ENCODE data around the gene CDC42BPG.
A peak's percentile ranks its signal among the peaks of the same experiment; 100 is the strongest.

CDC42BPG gene, protein sequence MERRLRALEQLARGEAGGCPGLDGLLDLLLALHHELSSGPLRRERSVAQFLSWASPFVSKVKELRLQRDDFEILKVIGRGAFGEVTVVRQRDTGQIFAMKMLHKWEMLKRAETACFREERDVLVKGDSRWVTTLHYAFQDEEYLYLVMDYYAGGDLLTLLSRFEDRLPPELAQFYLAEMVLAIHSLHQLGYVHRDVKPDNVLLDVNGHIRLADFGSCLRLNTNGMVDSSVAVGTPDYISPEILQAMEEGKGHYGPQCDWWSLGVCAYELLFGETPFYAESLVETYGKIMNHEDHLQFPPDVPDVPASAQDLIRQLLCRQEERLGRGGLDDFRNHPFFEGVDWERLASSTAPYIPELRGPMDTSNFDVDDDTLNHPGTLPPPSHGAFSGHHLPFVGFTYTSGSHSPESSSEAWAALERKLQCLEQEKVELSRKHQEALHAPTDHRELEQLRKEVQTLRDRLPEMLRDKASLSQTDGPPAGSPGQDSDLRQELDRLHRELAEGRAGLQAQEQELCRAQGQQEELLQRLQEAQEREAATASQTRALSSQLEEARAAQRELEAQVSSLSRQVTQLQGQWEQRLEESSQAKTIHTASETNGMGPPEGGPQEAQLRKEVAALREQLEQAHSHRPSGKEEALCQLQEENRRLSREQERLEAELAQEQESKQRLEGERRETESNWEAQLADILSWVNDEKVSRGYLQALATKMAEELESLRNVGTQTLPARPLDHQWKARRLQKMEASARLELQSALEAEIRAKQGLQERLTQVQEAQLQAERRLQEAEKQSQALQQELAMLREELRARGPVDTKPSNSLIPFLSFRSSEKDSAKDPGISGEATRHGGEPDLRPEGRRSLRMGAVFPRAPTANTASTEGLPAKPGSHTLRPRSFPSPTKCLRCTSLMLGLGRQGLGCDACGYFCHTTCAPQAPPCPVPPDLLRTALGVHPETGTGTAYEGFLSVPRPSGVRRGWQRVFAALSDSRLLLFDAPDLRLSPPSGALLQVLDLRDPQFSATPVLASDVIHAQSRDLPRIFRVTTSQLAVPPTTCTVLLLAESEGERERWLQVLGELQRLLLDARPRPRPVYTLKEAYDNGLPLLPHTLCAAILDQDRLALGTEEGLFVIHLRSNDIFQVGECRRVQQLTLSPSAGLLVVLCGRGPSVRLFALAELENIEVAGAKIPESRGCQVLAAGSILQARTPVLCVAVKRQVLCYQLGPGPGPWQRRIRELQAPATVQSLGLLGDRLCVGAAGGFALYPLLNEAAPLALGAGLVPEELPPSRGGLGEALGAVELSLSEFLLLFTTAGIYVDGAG (N-terminal part only)

DNA sequence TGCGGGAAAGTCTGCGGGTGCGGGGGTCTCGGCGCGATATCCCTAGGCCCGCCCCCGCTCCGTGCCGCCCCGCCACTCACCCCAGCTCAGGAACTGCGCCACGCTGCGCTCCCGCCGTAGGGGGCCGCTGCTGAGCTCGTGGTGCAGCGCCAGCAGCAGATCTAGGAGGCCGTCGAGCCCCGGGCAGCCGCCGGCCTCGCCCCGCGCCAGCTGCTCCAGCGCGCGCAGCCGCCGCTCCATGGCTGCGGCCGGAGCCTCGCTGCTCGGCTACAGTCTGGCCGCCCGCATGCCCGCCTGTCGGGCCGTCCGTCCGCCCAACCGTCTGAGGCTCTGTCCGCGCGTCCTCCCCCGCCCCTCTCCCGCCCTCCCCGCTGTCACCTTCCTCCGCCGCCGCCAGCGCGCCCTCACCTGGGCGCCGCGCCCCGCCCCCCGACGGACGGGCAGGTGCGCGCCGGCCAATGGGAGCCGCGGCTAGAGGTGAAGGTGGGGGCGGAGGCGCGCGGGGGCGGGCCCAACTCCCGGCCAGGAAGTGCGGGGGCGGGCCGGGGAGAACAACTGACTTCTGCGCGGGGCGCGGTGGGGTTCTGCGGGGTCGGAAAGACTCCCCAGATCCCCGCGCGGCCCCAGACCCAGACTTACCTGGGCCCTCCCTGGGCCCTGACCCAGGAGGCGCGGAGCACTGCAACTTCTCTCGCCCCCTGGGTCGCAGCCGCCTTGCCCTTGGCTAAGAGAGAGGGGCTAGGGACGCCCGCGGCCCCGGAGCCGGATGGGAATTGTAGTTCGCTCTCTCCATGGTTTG is at the start of gene CDC42BPG:
TSS of gene CDC42BPG (minus strand) at position 324 of the 799 bp plus-strand sequence. CDS start at position 240, 84 bp downstream.
- peak; percentile 55 for DNase-seq (ENCODE audit: low read depth)

DNA sequence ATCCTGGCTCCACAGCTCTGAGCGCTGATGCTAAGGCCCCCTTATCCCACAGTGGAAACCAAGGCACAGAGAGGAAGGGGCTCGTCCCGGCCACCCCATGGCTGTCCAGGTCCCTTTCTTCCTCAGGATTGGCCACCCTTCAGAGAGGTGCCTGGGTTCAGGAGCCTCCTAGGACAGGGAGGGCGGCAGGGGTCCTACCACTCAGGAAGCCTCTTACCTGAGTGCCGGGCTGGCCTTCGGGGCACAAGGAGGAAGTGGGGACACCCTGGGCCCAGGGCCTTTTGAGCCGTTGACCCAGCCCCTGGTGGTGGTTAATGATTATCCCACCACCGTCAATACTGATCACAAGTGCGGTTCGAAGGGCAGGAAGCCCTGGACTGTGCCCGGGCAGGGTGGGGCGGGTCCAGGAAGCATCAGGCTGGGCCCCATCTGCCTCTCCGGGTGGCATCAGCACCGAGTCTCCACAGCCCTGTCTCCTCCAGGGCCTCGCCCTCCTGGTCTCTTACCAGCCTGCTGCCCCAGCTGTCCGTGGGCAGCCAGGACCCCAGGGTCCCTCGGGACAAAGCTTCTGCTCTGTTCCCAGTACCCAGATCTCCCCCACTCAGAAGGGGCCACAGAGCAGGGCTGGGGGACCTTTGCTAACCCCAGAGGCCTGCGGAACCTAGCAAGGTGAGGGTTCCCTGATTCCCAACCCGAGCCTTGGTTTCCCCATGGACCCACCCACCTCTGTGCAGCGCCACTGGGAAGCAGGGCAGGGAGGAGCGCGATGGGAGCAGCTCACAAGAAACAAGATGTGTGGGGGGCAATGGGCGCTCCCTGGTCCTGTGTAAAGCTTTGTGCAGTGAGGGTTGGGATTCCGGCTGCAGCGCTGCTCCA is 49.0 kb upstream of the CDC42BPG start:
- no peak for DNase-seq (ENCODE audit: low read depth)

DNA sequence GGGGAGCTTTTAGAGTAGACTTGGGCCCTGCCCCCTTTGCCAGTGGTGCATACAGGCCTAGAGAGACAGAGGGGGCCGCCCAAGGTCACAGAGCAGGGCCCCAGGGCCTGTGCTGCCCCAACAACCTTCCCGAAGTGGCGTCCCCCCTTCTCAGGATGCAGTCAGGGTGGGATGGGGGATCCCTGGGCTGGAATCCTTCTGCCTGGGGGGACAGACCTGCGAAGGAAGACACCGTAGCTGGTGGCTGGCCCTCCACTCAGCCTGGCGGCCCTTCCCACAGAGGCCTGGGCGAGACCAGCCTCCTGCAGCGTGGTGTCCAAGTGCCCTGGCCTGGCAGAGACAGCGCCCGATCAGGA is 48.4 kb upstream of the CDC42BPG start:
- DNase-seq (ENCODE audit: low read depth): no peak

DNA sequence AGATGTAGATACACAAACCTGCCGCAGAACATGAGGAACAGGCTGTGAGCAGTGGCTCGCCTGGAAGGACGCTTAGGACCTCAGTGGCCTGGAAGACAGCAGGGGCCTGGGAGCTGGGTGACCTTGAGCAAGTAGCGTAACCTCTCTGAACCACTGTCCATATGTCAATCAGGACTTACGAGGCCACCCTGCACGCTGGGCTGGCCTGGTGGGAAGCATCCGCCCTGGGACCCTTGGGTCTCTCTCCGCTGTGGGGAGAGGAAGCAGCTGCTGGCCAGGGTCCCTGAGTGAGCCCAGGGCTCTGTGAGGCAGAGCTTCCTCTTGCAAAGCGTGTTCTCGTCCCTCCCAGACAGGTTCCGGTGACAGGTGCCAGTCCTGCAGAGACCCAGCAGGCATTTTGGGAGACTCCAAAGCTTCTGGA is 48.0 kb upstream of the CDC42BPG start:
- no peak for DNase-seq (ENCODE audit: low read depth)

DNA sequence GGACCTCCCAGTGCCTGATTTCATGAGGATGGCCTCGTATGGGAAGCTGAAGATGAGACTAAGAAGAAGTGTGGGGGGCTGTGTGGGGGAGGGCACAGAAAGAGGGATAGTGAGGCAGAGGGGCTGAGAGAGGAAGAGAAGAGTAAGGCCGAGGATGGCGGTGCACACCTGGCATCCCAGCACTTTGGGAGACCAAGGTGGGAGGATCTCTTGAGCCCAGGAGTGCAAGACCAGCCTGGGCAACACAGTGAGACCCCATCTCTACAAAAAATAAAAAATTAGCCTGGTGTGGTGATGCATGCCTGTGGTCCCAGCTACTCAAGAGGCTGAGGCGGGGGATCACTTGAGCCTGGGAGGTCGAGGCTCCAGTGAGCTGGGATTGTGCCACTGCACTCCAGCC is 47.4 kb upstream of the CDC42BPG start:
- no peak for DNase-seq (ENCODE audit: low read depth)

DNA sequence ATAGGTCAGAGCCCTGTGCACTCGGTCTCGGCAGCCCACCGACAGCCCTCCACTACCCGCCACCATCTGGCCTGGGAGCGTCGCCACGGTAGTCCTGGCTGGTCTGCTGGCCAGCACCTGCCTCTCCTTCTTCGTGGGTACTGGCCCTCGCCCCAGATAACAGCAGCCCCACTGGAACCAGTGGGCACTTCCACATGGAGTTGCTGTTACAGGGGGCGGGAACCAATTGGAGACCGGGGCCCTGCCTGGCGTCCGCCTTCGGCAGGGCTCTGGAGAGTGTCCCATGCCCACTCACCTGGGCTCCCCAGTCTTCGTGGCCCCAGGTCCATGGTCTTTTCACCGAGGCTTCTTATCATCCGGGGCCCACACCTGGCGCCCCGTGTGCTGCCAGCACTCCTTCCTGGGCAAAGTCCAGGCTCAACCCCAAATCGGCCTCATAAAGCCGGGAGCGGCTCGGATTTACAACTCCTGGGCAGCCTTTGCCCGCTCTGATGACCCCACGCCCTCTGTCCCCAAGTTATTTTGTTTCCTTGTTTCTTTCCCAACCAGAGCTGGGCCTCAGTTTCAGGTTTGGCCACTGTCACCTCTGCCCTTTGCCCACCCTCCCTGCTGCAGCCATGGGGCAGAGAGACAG is 46.9 kb upstream of the CDC42BPG start:
- no peak for DNase-seq (ENCODE audit: low read depth)

DNA sequence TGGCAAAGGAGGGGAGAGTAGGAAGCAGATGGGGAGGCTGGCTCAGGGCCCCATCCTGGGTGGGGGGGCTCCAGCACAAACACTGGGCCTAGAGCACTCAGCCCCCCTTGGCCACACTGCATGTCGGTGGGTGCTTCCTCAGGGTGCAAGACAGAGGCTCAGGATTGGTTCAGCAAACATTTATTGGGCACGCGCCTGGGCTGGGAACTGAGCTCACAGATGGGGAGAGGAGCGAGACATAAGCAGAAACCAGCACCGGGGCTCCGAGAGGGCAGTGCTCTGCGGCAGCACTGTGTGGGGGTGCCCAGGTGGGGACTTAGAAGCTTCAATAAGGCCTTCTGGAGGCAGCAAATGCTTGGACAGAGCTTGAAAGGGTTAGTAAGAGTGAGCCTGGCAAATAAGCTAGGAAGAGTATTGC is 46.1 kb upstream of the CDC42BPG start:
- no peak for DNase-seq (ENCODE audit: low read depth)

DNA sequence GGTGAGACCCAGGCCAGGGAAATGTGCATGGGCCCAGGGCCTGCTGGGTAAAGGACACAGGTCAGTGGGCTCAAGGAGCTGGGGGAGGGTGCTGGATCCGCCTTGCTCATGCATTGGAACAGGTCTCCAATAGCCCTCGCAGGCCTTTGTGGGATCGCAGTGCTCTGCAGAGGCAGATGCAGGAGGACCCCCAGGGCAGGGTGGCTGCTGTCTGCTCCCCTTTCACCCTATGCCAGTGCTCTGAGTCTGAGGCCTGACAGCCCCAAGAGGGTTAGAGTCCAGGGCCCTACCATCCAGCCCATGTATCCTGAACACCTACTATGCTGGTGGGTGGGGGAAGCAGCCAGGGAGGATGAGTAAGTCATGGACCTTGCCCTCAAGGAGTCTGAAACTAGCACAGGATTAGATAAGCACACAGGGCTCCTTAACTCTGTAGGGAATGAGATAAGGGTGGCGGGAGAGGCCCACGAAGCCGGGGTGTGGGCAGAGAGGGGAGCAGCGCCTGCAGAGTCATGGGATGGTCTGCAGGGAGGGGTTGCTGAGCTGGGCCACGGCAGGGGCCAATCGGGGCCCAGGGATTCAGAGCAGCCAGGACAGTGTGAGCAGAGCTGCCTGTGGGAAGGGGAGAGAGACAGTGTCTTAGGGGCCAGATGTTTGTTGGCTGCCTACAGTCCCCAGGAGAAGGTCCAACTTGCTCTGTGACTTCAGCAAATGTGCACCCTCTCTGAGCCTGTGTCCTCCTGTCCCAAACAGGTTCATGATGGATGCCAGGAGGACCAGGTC is 44.5 kb upstream of the CDC42BPG start:
- DNase-seq (ENCODE audit: low read depth): no peak

DNA sequence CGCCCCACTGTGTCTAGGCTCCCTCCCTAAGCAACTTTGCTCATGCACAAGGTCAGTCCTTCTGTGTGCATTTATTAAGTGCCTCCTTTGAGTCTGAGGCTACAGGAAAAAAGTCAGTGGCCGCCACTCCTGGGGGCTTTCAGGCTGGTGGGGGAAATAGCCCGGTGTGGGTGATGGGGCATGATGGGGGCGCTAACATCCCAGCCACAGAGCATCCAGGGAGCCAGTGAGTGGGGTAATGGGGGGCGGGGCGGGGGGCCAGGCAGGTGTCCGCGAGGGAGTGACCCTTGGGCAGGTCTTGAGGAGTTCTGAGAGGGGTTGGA is 43.9 kb upstream of the CDC42BPG start:
- DNase-seq (ENCODE audit: low read depth): no peak

DNA sequence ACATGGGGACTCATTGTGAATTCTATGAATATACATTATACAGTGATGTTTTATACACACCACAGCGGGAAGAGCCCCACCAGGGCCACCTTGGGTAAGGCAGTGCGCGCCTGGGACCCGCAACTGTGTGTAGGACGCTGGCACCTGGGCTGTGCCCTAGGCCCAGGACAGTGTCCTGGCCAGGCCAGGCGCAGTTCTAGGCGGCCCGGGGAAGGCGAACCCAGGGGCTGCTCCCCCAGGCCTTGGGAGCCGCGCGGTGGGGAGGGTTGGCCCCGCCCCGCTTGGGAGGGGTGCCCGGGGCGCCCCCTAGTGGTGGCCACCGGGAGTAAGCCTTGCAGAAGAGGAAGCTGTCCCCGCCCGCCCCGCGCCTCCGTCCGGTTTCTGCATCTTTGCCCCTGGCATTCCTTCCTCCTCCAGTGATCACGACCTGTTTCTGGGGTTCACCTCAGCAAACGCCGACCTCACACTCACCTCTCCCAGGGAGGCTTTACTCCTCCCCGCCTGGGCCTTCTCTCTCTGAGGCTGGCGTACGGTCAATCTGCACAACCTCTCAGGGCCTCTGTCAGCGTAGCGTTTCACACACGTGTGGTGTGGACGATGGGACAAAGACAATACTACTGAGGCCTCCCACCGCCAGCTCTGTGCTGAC is 43.4 kb upstream of the CDC42BPG start:
- DNase-seq (ENCODE audit: low read depth): peak; percentile 66

DNA sequence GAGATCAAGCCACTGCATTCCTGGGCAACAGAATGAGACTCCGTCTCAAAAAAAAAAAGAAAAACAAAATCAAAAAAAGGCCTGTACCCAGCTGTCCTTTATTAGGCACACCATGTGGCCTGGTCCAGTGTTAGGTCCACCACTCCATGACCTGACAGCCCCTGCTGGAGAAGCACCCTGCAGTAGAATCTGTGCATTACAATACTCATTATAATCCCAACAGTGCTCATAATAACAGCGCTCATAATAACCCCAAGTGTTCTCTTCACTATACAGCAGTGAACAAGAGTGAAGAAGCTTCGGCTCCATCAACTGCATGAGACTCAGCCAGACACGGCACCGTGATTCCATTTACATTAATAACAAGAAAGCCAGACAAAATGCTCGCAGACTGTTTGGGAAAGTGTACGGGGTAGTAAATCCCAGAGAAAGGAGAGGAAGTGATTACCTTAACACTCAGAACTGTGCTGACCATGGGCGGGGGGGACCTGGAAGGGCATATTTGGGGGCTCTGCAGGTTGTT is 42.8 kb upstream of the CDC42BPG start:
- DNase-seq (ENCODE audit: low read depth): no peak

DNA sequence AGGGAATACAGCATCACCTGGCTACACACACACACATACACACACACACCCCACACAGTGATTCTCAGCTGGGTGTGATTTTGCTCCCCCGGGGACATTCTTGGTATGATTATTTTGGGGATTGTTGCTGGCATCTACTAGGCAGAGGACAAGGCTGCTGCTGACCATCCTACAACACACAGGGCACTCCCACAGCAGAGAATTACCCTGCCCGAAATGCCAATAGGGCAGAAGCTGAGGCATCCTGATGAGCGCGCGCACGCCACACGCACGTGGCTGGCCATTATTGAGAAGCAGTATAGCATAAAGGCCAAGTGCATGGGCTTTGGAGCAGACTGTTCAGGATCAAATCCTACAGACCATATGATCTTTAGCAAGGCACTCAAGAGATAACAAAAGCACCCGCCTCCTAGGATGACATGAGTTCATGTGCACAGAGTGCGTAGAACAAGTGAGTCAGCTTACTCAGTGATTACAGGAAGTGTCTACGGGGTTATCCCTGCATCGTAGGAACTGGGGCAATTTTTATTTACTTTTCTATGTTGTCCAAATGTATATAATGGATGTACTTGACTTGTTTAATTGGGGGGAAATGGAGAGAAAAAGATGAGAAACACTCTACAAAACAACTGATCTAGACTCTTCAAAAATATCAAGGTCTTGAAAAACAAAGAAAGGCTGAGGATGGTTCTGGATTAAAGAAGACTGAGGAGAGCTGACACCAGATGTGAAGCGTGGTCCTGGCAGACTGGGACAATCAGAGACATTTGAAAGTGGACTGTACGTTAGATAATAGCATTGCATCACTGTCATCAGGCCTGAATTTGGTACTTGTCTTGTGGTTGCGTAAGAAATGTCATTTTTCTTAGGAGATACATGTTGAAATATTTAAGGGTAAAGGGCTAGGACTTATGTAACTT is 41.2 kb upstream of the CDC42BPG start:
- no peak for DNase-seq (ENCODE audit: low read depth)

DNA sequence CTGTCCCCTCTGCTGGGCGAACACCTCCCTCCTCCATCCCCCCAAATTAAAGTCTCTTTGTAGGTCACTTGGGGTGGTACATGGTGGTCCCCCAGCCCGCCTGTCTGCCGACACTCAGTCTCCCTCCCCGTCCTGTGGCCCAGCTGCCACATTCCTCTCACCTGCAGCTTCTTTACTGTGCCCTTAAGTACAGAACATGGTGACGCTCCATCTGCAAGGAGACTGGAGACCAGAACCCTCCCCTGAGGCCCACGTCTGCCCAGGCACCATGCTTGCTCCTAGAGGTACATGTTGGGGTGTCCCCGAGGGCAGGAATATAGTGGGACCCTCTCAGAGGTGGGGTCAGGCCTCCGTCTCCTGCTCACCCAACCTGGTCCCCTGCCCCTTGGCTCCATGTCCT is 39.6 kb upstream of the CDC42BPG start:
- no peak for DNase-seq (ENCODE audit: low read depth)

DNA sequence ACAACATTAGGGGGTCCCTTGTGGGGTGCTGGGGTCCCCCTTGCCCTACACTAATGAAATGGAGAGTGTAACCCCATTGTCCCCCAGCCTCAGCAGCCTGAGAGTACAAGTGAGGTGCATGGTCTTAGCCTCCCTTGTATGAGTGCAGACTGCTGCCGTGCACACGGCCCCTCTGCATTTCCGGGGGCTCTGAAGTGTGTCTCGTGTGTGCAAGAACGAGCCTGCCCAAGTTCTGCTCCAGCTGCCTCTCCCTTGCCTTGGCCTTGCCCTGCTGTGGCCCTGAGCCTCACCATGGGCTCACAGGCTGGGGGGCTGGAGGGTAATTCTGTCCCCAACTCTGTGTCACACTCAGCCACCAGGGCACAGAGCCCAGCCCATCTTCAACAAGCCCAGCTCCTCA is 39.1 kb upstream of the CDC42BPG start:
- no peak for DNase-seq (ENCODE audit: low read depth)

DNA sequence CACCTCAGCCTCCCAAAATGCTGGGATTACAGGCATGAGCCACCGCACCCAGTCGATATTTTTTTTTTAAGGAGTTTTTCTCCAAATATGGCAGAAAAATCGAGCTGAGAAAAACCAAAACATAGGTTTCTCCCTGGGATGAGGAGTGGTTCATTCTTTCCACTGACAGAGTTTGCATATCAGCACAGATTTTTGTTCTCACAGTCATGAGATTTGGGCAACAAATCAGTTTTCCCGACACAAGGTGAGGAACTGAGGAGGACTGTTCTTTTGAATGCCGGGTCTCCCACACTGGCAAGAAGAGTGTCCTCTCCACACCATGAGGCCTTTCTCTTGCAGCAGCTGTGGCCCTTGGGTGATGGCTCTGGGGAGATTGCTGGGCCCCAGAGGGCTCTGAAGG is 37.8 kb upstream of the CDC42BPG start:
- DNase-seq (ENCODE audit: low read depth): no peak

DNA sequence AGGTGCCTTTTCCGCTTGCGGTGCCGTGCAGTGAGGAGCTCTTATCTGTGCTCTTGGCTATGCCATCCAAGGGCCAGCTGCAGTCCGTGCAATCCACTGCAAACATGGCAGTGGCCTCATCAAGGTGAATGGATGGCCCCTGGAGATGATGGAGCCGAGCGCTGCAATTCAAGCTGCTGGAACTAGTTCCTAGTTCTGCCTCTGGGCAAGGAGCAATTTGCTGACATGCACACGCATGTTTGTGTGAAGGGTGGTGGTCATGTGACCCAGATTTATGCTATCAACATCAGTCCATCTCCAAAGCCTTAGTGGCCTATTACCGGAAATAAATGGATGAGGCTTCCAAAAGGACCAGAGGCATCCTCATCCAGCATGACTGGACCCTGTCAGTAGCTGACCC is 37.0 kb upstream of the CDC42BPG start:
- DNase-seq (ENCODE audit: low read depth): no peak

DNA sequence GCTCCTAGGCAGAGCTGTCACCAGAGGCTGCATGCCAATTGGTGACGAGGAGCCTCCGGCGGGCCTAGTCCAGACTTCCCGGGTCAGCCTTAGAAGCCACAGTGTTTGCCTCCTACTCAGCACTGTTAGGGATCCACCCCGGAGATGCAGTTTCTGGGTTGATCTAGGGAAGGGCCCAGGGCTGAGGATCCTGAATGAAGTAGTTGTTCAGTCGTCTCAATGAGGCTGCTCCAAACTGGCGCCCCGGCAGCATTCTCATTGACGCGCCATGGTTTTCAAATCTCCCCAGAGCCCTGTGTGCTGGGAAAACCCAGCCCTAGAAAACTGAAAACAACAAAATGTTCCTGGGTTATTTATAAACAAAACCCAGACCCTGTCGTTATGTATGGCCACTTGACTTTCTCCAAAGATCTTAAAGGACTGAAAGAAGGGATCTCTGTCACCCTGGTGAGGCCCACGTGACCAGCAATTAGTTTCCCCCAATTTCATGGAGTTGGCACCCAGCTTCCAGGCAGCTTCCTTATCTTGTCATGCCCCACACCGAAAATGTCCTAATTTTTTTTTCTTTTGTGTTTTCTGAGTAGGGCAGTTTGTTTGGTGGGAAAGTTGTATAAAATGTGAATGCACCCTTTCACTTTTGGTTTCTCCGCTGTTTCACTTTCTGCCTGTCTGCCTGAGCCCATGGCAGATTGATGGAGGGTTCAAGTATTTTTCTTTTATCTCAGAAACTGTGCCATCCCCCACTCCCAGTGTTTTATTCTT is 36.0 kb upstream of the CDC42BPG start:
- no peak for DNase-seq (ENCODE audit: low read depth)
